CMK (cell line): ENCODE measurements around the gene PHF14.

ENCODE experiments used
- DNase-seq: peaks from one replicate; pipeline ENCODE4 v3.0.0-alpha.2; 2010; ENCODE audit warnings: low read depth

Gene PHF14

DNA sequence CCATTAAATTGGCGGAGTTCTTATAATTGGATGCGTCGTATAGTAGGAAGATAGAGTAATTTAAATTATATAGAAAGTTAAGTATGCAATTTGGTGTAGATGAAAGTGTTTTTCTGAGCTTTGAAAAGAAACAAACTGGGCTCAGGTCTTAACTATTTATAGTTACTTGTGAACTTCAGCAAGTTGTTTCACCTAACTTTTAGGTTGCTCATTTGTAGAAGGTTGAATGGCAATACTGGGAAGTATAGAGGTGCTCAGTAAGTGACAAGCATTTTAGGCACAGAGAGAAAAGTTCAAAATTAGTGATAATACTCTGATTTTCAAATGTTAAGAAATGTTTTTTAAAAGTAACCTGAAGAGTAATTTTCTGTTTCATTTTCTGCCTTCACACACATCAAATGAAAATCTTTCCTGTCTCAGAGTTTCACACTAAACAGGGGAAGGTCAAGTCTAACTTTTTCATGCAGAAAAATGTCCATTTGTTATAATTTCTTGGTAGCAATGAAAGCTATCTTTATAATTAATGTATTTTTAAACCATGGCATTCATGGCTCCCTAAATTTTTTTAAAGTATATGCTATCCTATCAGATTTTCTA lies 146.5 kb downstream of the PHF14 start:
- no peak for DNase-seq

DNA sequence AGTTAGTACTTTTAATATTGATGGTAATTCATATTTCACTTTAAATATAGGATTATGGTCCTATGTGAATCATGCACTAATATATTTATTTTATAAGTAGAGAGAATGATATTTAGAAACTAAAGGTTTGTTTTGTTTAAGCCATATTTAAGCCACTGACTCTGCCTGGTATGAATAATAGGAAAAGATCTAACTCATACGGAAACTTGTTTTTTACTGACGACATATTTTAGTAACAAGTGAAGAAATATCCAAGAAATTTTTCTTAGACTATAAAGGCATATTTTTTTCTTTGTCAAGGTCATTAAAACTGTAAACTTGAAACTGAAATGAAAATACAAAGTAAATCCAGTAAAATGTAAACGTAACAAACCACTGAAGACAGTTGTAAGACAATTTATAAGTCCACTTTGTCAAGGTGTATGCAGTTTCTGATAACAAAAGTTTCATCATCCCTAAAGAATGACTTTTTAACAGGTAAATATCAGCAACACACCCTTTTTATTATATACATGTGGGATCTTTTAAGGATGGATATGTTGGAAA lies 147.1 kb downstream of the PHF14 start:
- DNase-seq = no peak

DNA sequence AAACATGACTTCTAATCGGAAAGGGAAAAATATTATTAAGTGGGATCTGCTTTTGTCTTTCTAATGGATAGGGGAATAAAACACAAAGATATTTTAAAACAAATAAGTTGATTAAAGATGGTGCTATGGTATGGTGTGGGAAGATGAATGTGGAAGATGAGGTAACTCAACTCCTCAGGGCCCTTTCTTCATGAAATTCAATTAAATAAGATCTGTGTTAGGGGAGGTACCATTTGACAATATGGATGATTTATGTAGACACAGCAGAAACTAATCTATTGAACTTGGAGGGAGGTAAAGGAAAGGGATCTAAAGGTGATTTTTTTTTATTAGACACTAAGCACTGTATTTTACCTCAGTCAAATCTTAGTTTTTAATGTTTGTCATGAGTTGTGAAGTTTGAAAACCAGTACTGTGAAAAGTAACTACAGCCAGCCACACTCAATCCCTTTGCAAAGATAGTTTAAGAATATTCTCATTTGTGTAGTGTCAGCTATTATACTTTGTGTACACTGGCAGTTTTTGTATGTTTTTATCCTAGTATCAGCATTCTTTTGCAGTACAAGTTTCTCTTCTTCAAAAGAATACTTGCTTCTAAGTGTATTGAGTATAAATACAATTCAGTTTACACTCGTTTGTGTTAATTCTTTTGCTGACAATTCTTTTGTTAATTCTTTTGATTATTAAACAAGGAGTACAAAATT lies 151.3 kb downstream of the PHF14 start:
- DNase-seq = no peak

DNA sequence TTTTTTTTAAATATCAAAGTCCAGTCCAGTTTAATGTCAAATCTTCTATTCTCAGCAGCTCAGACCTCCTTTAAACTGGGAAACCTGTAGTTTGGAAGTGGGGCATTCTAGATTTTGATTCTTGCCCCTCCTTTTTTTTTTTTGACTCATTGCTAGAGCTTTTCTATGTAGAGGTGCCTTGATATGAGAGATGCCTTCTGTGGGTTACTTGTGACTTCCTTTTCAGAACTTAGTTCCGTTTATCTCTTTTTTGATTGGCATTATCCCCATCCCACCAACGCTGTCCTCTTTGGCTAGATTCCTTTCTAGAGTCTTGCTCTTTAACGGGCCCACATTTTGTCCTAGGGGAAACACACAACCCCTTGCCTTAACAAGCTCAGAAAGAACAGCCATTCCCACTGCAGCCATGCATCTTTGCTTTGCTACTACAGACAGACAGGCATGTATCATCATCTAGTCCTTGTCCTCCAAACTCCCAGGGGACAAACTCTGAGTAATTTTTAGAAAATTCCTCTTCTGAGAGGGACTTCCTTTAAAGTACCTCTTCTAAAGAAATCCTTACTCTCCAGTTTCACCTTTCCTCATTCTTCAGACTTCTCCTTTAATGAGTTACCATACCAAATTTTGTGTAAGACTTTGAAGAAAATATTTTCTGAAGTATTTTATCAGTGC lies 153.6 kb downstream of the PHF14 start:
- no peak for DNase-seq

DNA sequence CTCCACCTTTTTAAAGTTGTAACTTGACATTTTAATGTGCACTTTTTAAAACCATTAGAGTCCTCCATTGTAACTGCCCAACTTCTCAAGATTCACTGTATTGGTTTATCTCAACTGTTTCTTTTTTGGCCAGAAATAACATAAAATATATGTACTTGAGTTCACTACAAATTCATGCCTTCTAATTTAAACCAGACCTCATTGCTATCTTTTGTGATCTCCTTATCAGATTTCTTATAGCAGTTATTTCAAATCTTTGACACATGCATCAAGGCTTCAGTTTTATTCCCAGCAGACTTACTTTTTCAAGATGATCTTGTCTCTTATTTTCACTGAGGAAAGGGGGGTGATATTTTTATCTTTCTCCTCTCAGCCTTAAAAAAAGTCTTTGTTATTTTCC lies 154.3 kb downstream of the PHF14 start:
- DNase-seq = no peak

DNA sequence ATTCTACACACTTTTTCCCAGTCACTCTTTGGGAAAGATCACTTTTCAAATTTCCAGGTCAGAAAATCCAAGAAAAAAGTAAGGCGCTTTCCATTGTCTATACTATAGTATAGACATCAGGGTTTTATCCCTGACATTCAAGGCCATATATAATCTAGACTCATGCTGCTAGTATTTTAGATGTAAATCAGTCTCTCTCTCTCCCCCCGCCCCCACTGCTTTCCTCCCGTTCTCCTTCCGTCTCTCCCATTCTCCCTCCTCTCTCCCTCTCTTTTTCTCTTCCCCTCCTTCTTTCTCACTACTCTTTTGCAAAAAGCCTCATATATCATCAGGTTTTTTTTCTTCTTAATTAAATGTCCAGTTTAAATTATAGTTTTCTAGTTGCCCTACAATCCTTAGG lies 154.8 kb downstream of the PHF14 start:
- no peak for DNase-seq

DNA sequence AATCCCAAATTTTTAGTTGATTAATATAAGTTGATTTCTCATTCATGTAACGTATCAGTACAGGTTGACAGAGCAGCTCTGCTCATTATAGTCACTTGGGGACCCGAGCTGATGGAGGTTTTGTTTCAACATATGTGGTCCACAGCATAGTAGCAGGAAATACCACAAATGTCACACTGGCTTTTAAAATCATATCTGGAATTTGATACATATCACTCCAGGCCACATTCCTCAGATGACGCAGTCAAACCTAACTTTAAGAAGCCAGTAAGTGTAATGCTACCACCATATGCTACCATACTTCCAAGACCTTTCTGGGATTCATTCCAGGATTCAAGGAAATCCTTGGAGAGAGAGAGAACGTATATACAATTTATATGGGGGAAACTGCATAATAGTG lies 156.3 kb downstream of the PHF14 start:
- DNase-seq = no peak

DNA sequence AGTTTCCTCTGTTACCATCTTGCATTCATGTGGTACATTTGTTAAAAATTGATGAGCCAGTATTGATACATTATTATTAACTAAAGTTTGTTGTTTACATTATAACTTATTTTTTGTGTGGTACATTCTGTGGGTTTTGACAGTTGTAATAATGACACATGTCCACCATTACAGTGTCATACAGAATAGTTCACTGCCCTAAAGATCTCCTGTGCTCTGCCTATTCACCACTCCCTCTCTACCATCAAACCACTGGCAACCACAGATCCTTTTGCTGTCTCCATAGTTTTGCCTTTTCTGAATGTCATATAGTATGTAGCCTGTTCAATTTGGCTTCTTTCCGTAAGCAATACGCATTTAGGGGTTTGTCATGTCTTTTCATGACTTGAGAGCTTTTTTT lies 156.9 kb downstream of the PHF14 start:
- DNase-seq = no peak

DNA sequence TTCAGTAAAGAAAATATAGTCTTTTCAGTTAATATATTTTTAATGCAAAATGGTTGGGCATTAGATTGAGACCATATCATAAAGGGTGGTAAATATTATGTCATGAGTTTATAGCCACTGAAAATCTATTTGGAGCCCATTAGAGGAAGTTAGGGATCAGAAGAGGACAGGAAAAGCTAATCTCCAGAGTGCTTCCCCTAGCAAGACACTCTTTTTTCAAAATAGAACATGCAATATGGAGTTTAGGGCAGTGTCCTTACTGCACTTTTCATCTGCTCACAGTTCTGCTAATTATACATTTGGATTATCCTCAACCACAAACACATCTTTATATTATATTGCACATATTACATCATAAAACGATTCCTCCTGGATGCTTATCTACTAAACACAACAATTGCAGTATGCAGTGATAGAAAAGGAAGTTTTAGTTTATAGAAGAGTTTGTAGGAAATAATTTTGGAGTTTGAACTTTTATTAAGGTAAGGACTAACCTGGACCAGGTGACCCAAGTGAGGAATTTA lies 159.8 kb downstream of the PHF14 start:
- no peak for DNase-seq

DNA sequence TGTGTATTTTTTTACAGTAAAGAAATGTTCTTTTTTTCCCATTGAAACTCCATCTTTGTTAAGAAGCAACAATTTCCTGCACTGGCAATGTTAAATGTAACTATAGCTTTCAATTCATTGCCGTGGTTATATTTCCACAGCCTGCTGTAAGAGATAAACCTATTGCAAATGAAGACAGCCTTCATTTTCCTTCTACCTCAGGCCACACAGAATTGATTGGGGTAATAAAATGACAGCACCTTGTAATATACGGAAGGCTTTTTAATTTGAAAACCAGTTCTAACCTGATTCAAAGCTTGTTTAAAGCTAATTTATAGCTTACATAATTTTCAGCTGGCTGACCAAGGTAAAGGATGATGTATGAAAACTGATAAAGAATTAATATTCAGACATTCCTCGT lies 161.9 kb downstream of the PHF14 start:
- DNase-seq = no peak

DNA sequence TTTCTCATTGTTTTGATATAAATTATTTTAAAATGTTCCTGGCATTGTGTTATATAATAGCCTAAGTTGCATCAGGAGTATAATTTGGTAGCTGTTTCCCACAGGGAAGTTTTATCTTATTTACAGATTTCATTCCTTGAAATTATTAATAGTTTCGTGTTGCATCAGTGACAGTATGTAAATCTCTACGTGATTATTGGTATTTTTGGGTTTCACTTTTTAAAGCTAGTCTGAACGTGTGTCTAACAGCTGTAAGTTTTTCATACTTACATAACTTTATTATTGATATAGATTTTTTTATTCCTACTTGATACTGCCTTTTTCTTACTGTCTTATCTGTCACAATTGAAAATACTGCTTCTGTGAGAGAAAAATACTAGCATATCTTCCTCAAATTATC lies 167.9 kb downstream of the PHF14 start:
- DNase-seq = no peak

DNA sequence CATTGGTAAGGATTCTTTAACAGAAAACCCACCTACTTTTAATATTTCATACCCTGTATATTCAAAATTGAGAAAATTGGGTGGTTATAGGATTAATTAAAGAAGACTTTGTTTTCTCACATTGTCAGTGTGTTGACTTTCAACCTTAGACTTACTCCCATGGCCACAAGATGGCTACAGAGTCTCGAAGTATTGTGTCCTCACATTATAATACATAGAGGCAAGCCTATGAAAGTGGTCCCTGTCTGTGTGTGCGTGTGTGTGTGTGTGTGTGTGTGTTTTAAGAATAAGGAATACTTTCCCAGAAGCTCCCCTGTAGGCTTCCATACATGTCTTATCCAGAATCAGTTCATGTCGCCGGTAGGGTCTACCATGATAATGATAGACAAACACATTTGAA lies 180.0 kb downstream of the PHF14 start:
- no peak for DNase-seq

DNA sequence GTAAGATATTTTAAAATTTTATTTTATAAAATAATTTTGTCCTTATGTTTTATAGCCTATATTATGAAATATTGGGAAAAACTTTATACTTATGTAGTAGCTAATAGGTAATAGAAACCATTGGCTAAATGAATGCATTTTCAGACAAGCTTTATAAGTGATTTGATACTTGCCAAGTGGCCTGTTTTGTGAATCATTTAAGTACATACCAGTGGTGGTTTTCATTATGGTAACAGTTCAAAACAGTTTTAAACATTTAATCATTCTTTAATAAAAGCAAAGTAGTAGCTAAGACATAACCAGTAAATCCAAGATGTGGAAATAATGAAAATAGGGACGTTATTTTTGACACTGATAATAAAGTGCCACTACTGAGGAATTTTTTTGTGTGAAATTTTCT lies 182.2 kb downstream of the PHF14 start:
- no peak for DNase-seq

DNA sequence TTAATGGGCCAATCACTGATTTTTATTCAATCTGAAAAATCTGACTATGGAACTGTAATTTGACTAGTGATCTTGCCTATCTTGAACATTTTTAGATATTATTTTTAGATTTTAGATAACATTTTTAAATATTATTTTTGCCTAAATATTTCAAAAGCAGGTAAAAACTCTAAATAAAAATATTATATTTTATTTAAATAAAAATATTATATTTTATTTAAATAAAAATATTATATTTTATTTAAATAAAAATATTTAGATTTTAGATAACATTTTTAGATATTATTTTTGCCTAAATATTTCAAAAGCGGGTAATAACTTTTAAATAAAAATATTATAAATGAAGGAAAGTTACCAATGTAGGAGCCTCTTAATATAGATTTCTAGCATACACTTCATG lies 187.8 kb downstream of the PHF14 start:
- DNase-seq = no peak

DNA sequence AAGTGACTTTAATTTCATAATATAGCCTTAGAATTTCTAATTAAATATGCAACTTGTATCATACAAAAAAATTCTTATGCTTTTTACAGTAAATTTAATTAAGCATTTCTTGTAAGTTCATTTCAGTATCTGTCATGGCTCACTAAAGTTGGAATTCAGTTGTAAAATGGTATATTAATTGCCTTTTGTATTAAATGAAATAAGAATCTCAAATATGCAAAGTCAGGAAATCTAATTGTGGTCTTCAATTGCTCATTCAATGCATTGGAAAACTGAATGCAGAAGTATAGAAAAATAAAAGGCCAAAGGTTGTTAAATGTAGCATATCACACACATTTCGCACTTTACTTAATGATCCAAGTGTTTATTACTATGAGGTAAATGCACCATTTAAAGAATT lies 189.5 kb downstream of the PHF14 start:
- no peak for DNase-seq

DNA sequence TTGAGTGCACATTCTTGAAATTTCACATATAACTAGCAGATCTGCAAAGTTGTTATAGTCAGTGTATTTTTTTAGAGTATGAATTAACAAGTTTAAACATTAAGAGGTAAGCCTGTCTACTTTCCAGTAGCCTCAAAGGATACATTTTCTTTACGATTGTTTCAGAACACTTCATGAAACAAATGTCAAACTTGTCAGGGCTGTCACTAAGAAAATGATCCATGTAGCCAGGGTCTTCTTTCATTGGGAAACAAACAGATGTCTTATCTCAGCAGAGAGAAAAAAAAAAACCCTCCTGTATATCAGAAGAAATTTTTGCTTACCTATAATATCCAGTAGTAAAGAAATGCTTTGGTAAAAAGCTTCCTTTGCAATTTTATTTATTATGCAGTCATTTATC lies 192.4 kb downstream of the PHF14 start:
- DNase-seq = no peak

DNA sequence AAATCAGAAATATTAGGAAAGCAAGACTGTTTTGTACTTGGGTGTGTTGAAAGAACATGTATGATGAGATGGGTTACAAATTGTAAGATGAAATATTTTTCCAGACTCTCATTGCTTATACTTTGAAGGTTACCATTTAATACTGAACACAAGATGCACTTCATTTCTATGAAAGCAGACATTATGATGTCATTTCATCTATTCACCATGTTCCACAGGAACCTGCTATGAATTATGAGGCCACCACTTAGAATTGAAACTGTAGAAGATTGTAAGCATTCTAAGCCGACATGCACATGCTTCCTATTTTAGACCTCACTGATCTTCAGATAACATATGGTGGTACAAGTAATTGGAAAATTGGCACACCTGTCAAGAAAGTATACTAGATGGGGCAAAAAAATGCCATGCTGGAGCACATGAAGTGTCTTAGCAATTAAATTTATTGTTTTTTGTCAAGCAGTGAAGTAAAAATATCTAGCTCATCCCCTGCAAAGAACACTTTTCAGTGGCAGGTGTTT lies 195.0 kb downstream of the PHF14 start:
- DNase-seq = no peak

DNA sequence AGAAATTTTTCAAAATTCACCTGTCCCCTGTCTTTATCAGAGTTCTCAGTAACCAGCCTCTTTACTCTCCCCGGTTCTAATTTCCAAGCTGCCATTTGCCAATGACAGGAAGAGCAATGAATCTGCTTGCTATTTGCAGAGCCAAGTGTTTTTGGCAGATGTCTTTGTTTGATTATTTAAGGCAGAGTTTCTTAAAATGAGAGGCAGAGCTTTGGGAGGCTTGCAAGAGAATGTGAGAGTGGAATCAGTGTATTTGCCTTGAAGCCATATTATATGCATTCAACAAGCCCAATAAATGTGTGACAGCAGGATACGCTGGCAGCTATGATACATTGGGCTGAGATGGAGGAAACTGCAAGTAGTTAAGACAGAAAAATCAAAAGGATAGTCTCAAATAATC lies 196.5 kb downstream of the PHF14 start:
- no peak for DNase-seq

DNA sequence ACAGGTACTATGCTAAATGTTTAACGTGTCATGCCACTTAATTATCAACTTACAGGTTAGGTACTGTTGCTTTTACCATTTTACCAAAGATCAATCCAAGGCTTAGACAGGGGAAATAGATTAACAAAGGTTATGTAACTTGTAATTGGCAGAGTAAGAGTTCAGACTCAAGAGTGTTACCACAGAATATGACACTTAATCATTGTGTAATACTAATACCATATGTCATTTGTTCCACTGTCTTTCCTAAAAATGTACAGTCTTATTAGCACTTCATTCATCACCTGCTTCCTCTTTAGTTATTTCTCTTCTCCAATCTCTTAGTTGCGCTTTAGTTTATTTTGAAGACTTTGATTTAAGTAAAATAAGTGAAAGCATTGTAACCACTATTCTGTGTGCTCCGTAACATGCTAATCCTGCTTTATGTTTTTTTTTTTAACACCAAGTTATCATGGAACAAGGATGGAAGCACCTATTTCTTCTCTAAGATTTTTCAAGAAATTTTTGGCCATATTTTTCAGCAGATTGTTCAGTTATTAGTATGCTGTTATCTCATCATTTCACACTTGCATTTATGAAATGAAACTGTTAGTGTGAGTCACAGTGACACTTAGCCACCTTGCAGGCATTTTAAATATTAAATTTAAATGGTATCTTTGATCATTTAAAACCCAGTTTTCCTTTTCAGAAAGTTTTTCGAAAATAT lies 197.3 kb downstream of the PHF14 start:
- DNase-seq = no peak

DNA sequence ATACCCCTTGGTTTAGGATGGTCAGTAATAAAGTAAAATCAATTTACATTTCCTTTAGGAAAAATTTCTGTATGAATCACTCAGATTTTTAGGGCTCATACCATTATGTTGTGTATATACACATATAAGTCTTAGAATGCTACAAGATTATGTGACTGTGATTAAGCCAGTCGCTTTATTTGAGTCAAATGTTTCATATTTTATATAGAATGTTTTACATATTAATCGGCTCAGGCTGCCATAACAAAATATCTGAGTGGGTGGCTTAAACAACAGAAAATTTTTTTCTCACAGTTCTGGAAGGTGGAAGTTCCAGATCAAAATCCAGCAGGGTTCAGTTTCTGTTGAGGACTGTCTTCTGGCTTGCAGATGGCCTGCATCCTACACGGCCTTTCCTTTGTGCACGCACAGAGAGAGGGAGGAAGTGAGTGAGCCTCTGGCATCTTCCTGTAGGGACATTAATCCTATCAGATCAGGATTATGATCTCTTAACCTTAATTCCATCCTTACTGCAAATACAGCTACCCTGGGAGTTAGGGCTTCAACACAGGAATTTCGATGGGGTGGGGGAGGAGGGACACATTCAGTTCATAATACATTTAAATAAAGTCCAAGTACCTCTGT lies 198.0 kb downstream of the PHF14 start:
- no peak for DNase-seq

DNA sequence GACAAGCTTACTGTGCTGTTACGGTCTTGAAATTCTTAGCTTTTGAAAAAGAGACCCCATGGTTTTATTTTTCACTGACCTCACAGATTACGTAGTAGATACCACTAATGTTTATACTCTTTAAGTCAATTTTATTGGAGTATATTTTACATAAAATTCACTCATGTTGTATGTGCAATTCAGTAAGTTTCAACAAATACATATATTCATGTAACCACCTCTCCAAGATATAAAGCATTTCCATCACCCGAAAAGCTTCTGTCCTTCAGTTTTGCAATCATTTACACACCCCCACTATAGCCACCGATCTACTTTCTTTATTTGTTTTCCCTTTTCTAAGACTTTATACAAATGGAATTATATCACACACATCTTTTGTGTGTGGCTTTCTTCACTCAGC lies 199.2 kb downstream of the PHF14 start:
- no peak for DNase-seq

DNA sequence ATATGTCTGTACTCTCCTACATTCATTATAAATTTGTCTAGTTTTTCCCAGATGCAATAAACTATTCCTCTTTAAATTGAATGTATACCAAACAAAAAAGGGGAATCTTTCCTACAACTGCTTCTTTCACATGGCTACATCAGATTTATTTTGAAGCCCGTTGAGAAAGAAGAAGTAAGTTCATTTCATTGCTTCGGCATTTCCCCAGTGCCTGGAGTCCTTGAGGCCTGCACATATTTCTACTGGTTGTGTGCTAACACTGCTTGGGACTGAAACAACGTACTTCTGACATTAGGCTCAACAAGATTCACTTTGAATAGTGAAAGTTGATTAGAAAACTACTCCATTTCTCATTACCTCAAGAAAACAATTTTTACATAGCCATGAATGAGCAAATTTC lies 201.7 kb downstream of the PHF14 start:
- no peak for DNase-seq
